ENCODE results near the gene OTUB1. TPM values are rescaled to one million over a fixed set of nuclear protein-coding genes. Genes with fewer than 3 reads are reported as not detected.

Gene OTUB1
- total and polyA plus RNA-seq, 7 experiments from 2014 or later = 59.4 to 125 (median 75.0) TPM

DNA sequence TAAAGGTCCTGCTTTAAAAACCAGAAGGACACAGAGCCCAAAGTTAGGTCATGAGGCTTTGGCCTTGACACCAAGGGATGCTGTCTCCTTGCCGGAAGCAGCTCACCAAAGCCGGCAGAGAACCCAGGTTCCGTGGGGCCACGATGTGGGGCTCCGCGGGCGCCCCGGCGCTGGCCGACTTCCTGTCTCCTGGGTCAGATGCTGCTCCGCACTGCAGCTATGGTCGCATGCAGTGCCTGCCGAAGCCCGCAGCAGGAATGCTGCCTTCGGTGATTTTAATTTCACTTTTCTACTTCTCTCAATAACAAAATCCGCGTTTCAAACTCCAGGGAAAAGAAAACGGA lies 454 bp upstream of the OTUB1 start:
- H3K9me3 ChIP-seq (ENCODE audit: control insufficient read depth in 2 of 3, low read length in 3 of 3) = no peaks in the 10 kb centered on the region
- peak overlapping the region; percentile 100 for H3K4me3 ChIP-seq (ENCODE audit: low read length)
- Mint-ChIP-seq H3K9me3 (peaks cover 0 to 2% (median 0%) of the 10 kb centered on the region in 11 donors), H3K4me1 (peaks cover 11 to 40% (median 32%) of the 10 kb centered on the region in 7 donors), H3K36me3 (peaks cover 0 to 17% (median 8%) of the 10 kb centered on the region in 5 donors), H3K4me3 (peak overlapping the region; percentile 91 to 99 (median 97)), H3K27me3 (no peaks in the 10 kb centered on the region), H3K27ac (peak overlapping the region; percentile 95 to 99 (median 98))
- H3K4me1 ChIP-seq (ENCODE audit: control insufficient read depth in 2 of 2, insufficient read depth in 2 of 2, low read length in 2 of 2) = peaks cover 14 to 20% of the 10 kb centered on the region in 2 donors
- peak overlapping the region; percentile 89 for H3K27ac ChIP-seq (ENCODE audit: low read depth, low read length)
- intact Hi-C loops (cut with micrococcal nuclease) = loop anchor here (1.0 to 5.0 kb wide), 7 partner anchors 11 to 331 kb away; partner anchors contain the start of genes COX8A (in 2 of the 2), MACROD1 (in 1 of the 2), MARK2 (in 1 of the 2) and RTN3 (in 1 of the 2)
- ATAC-seq = peak; percentile 87
- peak; percentile 40 to 74 (median 70) for DNase-seq
- ChIA-PET CTCF (no interaction called here), POLR2A (interaction anchor here (0.7 to 1.9 kb wide), 7 partner anchors 9 to 146 kb away, joined by 3 to 16 read pairs (median 3); partner anchors contain the start of gene COX8A)
- H3K27me3 ChIP-seq (ENCODE audit: control insufficient read depth in 2 of 2, insufficient read depth in 2 of 2, low read length in 2 of 2) = no peaks in the 10 kb centered on the region
- H3K36me3 ChIP-seq (ENCODE audit: control insufficient read depth in 2 of 3, insufficient read depth in 3 of 3, low read length in 3 of 3) = peaks cover 0 to 29% (median 0%) of the 10 kb centered on the region in 3 experiments

DNA sequence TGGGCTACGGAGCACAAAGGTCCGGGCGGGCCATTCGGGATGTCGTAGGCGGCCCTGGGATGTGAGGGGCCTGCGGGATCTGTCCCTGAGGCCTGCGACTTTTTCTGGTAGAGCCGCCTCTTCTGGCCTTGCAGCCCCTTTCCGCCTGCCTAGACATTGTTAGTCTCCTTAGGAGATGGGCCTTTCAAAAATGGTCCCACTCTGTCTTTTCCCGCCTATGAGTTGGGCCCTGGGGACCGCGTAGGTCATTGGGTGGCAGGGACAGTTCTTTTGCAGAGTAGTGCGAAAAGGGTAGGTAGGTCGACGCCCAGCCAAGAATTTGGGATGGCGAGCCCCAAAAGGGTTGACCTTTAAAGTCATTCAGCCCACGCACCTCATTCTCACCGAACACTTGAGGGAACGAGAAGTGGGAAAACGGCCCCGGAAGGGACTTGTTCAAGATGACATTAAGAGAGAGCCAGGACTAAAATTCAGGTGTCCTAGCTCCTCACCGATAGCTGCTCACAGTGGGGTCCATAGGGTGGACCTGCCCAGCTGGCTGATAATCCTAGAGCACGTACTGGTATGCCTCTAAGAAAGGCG lies 785 bp downstream of the OTUB1 start:
- intact Hi-C loops (cut with micrococcal nuclease) = loop anchor here (1.0 to 5.0 kb wide), 7 partner anchors 13 to 330 kb away; partner anchors contain the start of genes COX8A (in 2 of the 2), MACROD1 (in 1 of the 2), MARK2 (in 1 of the 2) and RTN3 (in 1 of the 2)
- Mint-ChIP-seq H3K36me3 (peaks cover 0 to 21% (median 11%) of the 10 kb centered on the region in 5 donors), H3K27me3 (no peaks in the 10 kb centered on the region), H3K27ac (peak overlapping the region in 7 of 9 donors; percentile 24 to 66 (median 38)), H3K9me3 (peaks cover 0 to 2% (median 0%) of the 10 kb centered on the region in 11 donors), H3K4me1 (peaks cover 11 to 44% (median 35%) of the 10 kb centered on the region in 7 donors), H3K4me3 (peak overlapping the region; percentile 53 to 91 (median 70))
- POLR2A ChIA-PET = interaction anchor here (0.7 to 1.9 kb wide), 4 partner anchors 12 to 1105 kb away, joined by 3 to 16 read pairs (median 4); partner anchors contain the start of gene COX8A
- CTCF ChIA-PET = interaction anchor here (0.6 to 1.2 kb wide), 3 partner anchors 13 to 150 kb away, joined by 3 read pairs; no protein-coding TSS in a partner anchor
- no peaks in the 10 kb centered on the region for H3K9me3 ChIP-seq (ENCODE audit: control insufficient read depth in 2 of 3, low read length in 3 of 3)
- no peaks in the 10 kb centered on the region for H3K27me3 ChIP-seq (ENCODE audit: control insufficient read depth in 2 of 2, insufficient read depth in 2 of 2, low read length in 2 of 2)
- H3K36me3 ChIP-seq (ENCODE audit: control insufficient read depth in 2 of 3, insufficient read depth in 3 of 3, low read length in 3 of 3) = peaks cover 0 to 42% (median 8%) of the 10 kb centered on the region in 3 experiments
- H3K4me1 ChIP-seq (ENCODE audit: control insufficient read depth in 2 of 2, insufficient read depth in 2 of 2, low read length in 2 of 2) = peaks cover 14 to 20% of the 10 kb centered on the region in 2 donors
- ATAC-seq (no peak), DNase-seq (no peak)
- H3K27ac ChIP-seq (ENCODE audit: low read depth, low read length) = peak overlapping the region; percentile 89
- peak overlapping the region; percentile 100 for H3K4me3 ChIP-seq (ENCODE audit: low read length)

DNA sequence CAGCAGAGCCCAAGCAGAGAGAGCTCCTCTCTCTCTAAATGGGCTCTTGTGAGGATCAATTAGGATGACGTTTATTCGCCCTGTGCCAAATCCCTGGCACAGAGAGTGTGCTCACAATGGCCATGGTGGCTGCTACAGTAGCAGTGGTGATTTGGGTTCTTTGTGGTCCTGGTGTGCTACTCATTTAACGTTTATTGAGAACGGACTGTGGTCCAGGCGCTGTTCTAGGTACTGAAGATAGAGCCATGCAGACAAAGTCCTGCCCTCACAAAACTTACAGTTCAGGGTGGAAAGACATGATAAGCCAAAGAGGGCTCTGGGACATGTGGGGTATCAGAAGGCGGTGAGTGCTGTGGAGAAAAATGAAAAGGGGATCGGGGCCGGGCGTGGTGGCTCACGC lies 5.3 kb downstream of the OTUB1 start:
- Mint-ChIP-seq H3K36me3 (peaks cover 5 to 44% (median 11%) of the 10 kb centered on the region in 5 donors), H3K27ac (peak overlapping the region in 1 of 9 donors; percentile 59), H3K4me3 (no peak overlapping the region), H3K4me1 (peaks cover 12 to 36% (median 25%) of the 10 kb centered on the region in 7 donors), H3K27me3 (no peaks in the 10 kb centered on the region), H3K9me3 (no peaks in the 10 kb centered on the region)
- ChIA-PET CTCF (interaction anchor here (2.6 kb wide), 1 partner anchor 10 kb away, joined by 11 read pairs; no protein-coding TSS in a partner anchor), POLR2A (no interaction called here)
- Histone ChIP-seq H3K27me3 (ENCODE audit: control insufficient read depth in 2 of 2, insufficient read depth in 2 of 2, low read length in 2 of 2) (no peaks in the 10 kb centered on the region), H3K4me1 (ENCODE audit: control insufficient read depth in 2 of 2, insufficient read depth in 2 of 2, low read length in 2 of 2) (peaks cover 10 to 15% of the 10 kb centered on the region in 2 donors), H3K27ac (ENCODE audit: low read depth, low read length) (no peak overlapping the region), H3K4me3 (ENCODE audit: low read length) (no peak overlapping the region), H3K36me3 (ENCODE audit: control insufficient read depth in 2 of 3, insufficient read depth in 3 of 3, low read length in 3 of 3) (peaks cover 3 to 72% (median 8%) of the 10 kb centered on the region in 3 experiments), H3K9me3 (ENCODE audit: control insufficient read depth in 2 of 3, low read length in 3 of 3) (no peaks in the 10 kb centered on the region)
- ATAC-seq (no peak), DNase-seq (no peak)
- intact Hi-C loops (cut with micrococcal nuclease) = no loop called here

DNA sequence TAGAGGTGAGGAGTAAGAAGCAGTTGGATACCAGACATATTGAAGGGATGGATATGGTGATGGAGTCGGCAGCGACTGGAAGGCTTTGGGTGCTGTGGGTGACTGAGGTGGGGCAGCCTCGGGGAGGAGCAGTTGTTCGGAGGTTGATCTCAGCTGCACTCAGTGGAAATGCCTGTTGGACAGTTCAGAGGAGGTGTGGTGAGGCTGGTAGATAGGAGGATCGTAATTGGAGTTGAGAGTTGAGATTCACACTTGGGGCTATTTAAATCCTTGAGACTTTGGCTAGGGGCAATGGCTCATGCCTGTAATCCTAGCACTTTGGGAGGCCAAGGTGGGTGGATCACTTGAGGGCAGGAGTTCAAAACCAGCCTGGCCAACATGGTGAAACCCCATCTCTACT lies 6.9 kb downstream of the OTUB1 start:
- peak overlapping the region in 4 of 9 donors; percentile 15 to 61 (median 43) for H3K27ac Mint-ChIP-seq
- POLR2A ChIA-PET = no interaction called here
- no peak for ATAC-seq

DNA sequence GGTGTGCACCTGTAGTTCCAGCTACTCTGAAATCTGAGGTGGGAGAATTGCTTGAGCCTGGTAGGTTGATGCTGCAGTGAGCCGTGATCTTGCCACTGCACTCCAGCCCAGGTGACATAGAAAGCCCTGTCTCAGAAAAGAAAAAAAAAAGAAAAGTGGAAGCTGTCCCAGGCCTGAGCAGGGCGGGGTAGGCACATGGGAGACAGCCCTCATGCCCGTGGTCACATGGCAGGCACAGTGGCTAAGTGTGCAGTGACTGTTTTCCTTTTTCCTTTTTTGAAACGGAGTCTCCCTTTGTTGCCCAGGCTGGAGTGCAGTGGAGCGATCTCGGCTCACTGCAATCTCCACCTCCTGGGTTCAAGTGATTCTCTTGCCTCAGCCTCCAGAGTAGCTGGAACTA lies 7.8 kb downstream of the OTUB1 start:
- no peaks in the 10 kb centered on the region for H3K4me1 ChIP-seq (ENCODE audit: control insufficient read depth in 2 of 2, insufficient read depth in 2 of 2, low read length in 2 of 2)
- no peak overlapping the region for H3K27ac Mint-ChIP-seq
- no peaks in the 10 kb centered on the region for H3K9me3 ChIP-seq (ENCODE audit: control insufficient read depth in 2 of 3, low read length in 3 of 3)
- intact Hi-C loops (cut with micrococcal nuclease) = no loop called here
- no peaks in the 10 kb centered on the region for H3K27me3 Mint-ChIP-seq
- ChIA-PET CTCF (interaction anchor here (0.6 to 1.2 kb wide), 2 partner anchors 154 to 158 kb away, joined by 3 read pairs; no protein-coding TSS in a partner anchor), POLR2A (no interaction called here)
- no peaks in the 10 kb centered on the region for H3K9me3 Mint-ChIP-seq
- no peak overlapping the region for H3K4me3 Mint-ChIP-seq
- ATAC-seq (peak; percentile 30), DNase-seq (no peak)
- peaks cover 8 to 87% (median 14%) of the 10 kb centered on the region in 3 experiments for H3K36me3 ChIP-seq (ENCODE audit: control insufficient read depth in 2 of 3, insufficient read depth in 3 of 3, low read length in 3 of 3)
- peaks cover 8 to 48% (median 11%) of the 10 kb centered on the region in 5 donors for H3K36me3 Mint-ChIP-seq
- H3K27me3 ChIP-seq (ENCODE audit: control insufficient read depth in 2 of 2, insufficient read depth in 2 of 2, low read length in 2 of 2) = no peaks in the 10 kb centered on the region
- H3K4me3 ChIP-seq (ENCODE audit: low read length) = no peak overlapping the region
- peaks cover 9 to 28% (median 15%) of the 10 kb centered on the region in 7 donors for H3K4me1 Mint-ChIP-seq
- H3K27ac ChIP-seq (ENCODE audit: low read depth, low read length) = no peak overlapping the region

More for the DNA sequence above, 6.9 kb downstream of the OTUB1 start:
- Histone ChIP-seq H3K9me3 (ENCODE audit: control insufficient read depth in 2 of 3, low read length in 3 of 3) (no peaks in the 10 kb centered on the region), H3K27ac (ENCODE audit: low read depth, low read length) (no peak overlapping the region), H3K4me1 (ENCODE audit: control insufficient read depth in 2 of 2, insufficient read depth in 2 of 2, low read length in 2 of 2) (peaks cover 0 to 2% of the 10 kb centered on the region in 2 donors), H3K4me3 (ENCODE audit: low read length) (no peak overlapping the region), H3K27me3 (ENCODE audit: control insufficient read depth in 2 of 2, insufficient read depth in 2 of 2, low read length in 2 of 2) (no peaks in the 10 kb centered on the region), H3K36me3 (ENCODE audit: control insufficient read depth in 2 of 3, insufficient read depth in 3 of 3, low read length in 3 of 3) (peaks cover 8 to 87% (median 14%) of the 10 kb centered on the region in 3 experiments)
- no peak overlapping the region for H3K4me3 Mint-ChIP-seq
- DNase-seq = no peak
- intact Hi-C loops (cut with micrococcal nuclease) = no loop called here
- peaks cover 13 to 24% (median 18%) of the 10 kb centered on the region in 7 donors for H3K4me1 Mint-ChIP-seq
- CTCF ChIA-PET = no interaction called here
- peaks cover 8 to 50% (median 15%) of the 10 kb centered on the region in 5 donors for H3K36me3 Mint-ChIP-seq
- no peaks in the 10 kb centered on the region for H3K9me3 Mint-ChIP-seq
- H3K27me3 Mint-ChIP-seq = no peaks in the 10 kb centered on the region

DNA sequence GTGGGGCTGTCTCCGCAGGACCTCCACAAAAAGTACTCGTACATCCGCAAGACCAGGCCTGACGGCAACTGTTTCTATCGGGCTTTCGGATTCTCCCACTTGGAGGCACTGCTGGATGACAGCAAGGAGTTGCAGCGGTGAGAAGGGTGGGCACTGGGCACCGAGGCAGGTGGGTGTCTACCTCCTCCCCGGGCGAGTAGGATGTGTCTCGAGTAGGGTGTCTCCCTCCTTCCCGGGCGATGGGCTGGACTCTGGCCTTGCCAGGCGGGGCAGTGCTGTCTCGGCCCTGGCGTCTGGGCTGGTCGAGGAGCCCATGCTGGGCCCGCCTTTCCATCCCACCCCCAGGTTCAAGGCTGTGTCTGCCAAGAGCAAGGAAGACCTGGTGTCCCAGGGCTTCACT lies 10.3 kb downstream of the OTUB1 start:
- H3K4me1 ChIP-seq (ENCODE audit: control insufficient read depth in 2 of 2, insufficient read depth in 2 of 2, low read length in 2 of 2) = peaks cover 8 to 15% of the 10 kb centered on the region in 2 donors
- peaks cover 4 to 39% (median 9%) of the 10 kb centered on the region in 5 donors for H3K36me3 Mint-ChIP-seq

More for the DNA sequence above, 10.3 kb downstream of the OTUB1 start:
- Histone ChIP-seq H3K27me3 (ENCODE audit: control insufficient read depth in 2 of 2, insufficient read depth in 2 of 2, low read length in 2 of 2) (no peaks in the 10 kb centered on the region), H3K36me3 (ENCODE audit: control insufficient read depth in 2 of 3, insufficient read depth in 3 of 3, low read length in 3 of 3) (peaks cover 7 to 67% (median 8%) of the 10 kb centered on the region in 3 experiments), H3K27ac (ENCODE audit: low read depth, low read length) (no peak overlapping the region), H3K9me3 (ENCODE audit: control insufficient read depth in 2 of 3, low read length in 3 of 3) (no peaks in the 10 kb centered on the region), H3K4me3 (ENCODE audit: low read length) (no peak overlapping the region)
- Mint-ChIP-seq H3K27ac (no peak overlapping the region), H3K27me3 (no peaks in the 10 kb centered on the region), H3K4me1 (peaks cover 7 to 28% (median 11%) of the 10 kb centered on the region in 7 donors), H3K4me3 (no peak overlapping the region), H3K9me3 (no peaks in the 10 kb centered on the region)
- DNase-seq (no peak), ATAC-seq (no peak)
- POLR2A ChIA-PET = no interaction called here
- CTCF ChIA-PET = no interaction called here
- intact Hi-C loops (cut with micrococcal nuclease) = no loop called here
